DND-41 (cell line): Measurements from ENCODE around the gene VEGFA.

Experiments
- ATAC-seq: fragments of 200-7000 bp; cut with Tn5 transposase; 3 replicates; pipeline ENCODE4 v1.9.1; 2021; ENCODE audit warnings: low read depth; ENCODE audit not compliant: insufficient read depth
- DNase-seq: peaks from one replicate; pipeline ENCODE4 v3.0.0-alpha.2; 2020
- H2AFZ ChIP-seq: 2 replicates; pipeline ENCODE4 v1.6.0; 2012; ENCODE audit warnings: low read depth, low read length
- H3K27ac ChIP-seq: 2 replicates; pipeline ENCODE4 v1.5.1; 2012; ENCODE audit warnings: low read length, inconsistent platforms
- H3K27me3 ChIP-seq: fragments of 200-600 bp; sonication (generic); 2 replicates; pipeline ENCODE4 v1.6.0; 2012; ENCODE audit warnings: low read length, mild to moderate bottlenecking, inconsistent platforms; ENCODE audit not compliant: insufficient read depth, poor library complexity
- H3K36me3 ChIP-seq: 2 replicates; pipeline ENCODE4 v1.5.1; 2012; ENCODE audit warnings: low read length, inconsistent platforms; ENCODE audit not compliant: insufficient read depth
- H3K4me1 ChIP-seq: 2 replicates; pipeline ENCODE4 v1.5.1; 2012; ENCODE audit warnings: mild to moderate bottlenecking, low read length; ENCODE audit not compliant: insufficient read depth
- H3K4me2 ChIP-seq: 2 replicates; pipeline ENCODE4 v1.6.0; 2012; ENCODE audit warnings: mild to moderate bottlenecking, moderate library complexity, low read length, inconsistent platforms; ENCODE audit not compliant: insufficient read depth
- H3K4me3 ChIP-seq, 2 experiments: fragments of 200-600 bp in 1 of 2; shearing (Covaris generic) in 1 of 2; 2 replicates each; pipeline ENCODE4 v1.5.1; 2012 to 2016; ENCODE audit warnings: inconsistent platforms in 2 of 2, low read length in 2 of 2, mild to moderate bottlenecking in 2 of 2, low read depth in 1 of 2, moderate library complexity in 1 of 2
- H3K79me2 ChIP-seq: 2 replicates; pipeline ENCODE4 v1.6.0; 2012; ENCODE audit warnings: low read length, inconsistent platforms; ENCODE audit not compliant: insufficient read depth
- H3K9ac ChIP-seq: 2 replicates; pipeline ENCODE4 v1.6.0; 2012; ENCODE audit warnings: low read depth, mild to moderate bottlenecking, inconsistent platforms, low read length, moderate library complexity
- H3K9me3 ChIP-seq: 2 replicates; pipeline ENCODE4 v1.5.1; 2012; ENCODE audit warnings: low read length, moderate library complexity, mild to moderate bottlenecking, inconsistent platforms; ENCODE audit not compliant: insufficient read depth, severe bottlenecking
- H4K20me1 ChIP-seq: 2 replicates; pipeline ENCODE4 v1.6.0; 2012; ENCODE audit warnings: low read length; ENCODE audit not compliant: insufficient read depth
- CTCF ChIP-seq: IDR thresholded peaks from 2 replicates; pipeline ENCODE4 v1.5.1; 2012; ENCODE audit warnings: borderline replicate concordance, low read length, moderate library complexity, mild to moderate bottlenecking; ENCODE audit not compliant: poor library complexity, severe bottlenecking; ENCODE audit errors: extremely low read depth
- EZH2 ChIP-seq: IDR thresholded peaks from 3 replicates; pipeline ENCODE4 v1.6.1; 2012; ENCODE audit warnings: borderline replicate concordance, low read depth, mild to moderate bottlenecking, moderate library complexity, low read length, inconsistent platforms; ENCODE audit not compliant: severe bottlenecking

The VEGFA gene

GRCh38 chr6:43750622-43751021, 19.4 kb upstream of the VEGFA start:
- no peak overlapping the region for H3K4me3 ChIP-seq
- H3K9ac ChIP-seq, result no peak overlapping the region
- TF ChIP-seq CTCF (no peak), EZH2 (no peak)
- no peak overlapping the region for H3K4me2 ChIP-seq
- H3K27me3 ChIP-seq, result peaks cover 24% of the 10 kb centered on the region
- H3K4me1 ChIP-seq, result no peaks in the 10 kb centered on the region
- H3K27ac ChIP-seq, result no peak overlapping the region
- no peaks in the 10 kb centered on the region for H3K79me2 ChIP-seq
- no peak for DNase-seq
- H3K36me3 ChIP-seq, result no peaks in the 10 kb centered on the region
- no peaks in the 10 kb centered on the region for H3K9me3 ChIP-seq
- H2AFZ ChIP-seq, result no peak overlapping the region
- no peak for ATAC-seq
- H4K20me1 ChIP-seq, result no peaks in the 10 kb centered on the region

GRCh38 chr6:43753570-43754183, 16.3 kb upstream of the VEGFA start:
- Histone ChIP-seq H3K27me3 (peaks cover 14% of the 10 kb centered on the region), H3K9me3 (no peaks in the 10 kb centered on the region), H3K36me3 (no peaks in the 10 kb centered on the region), H3K4me3 (no peak overlapping the region), H3K4me2 (no peak overlapping the region), H3K9ac (no peak overlapping the region), H3K79me2 (no peaks in the 10 kb centered on the region), H2AFZ (no peak overlapping the region), H4K20me1 (0 out of 2 replicates have a peak, but pooled peaks cover 2% of the 10 kb centered on the region), H3K27ac (no peak overlapping the region), H3K4me1 (no peaks in the 10 kb centered on the region)
- ATAC-seq (no peak), DNase-seq (no peak)
- TF ChIP-seq CTCF (no peak), EZH2 (no peak)

GRCh38 chr6:43757966-43758616, 11.9 kb upstream of the VEGFA start:
- no peak overlapping the region for H3K4me3 ChIP-seq
- H3K79me2 ChIP-seq, result no peaks in the 10 kb centered on the region
- no peak overlapping the region for H3K9ac ChIP-seq
- no peak overlapping the region for H3K27ac ChIP-seq
- no peak overlapping the region for H3K4me2 ChIP-seq
- no peaks in the 10 kb centered on the region for H3K4me1 ChIP-seq
- ATAC-seq (no peak), DNase-seq (no peak)
- no peaks in the 10 kb centered on the region for H3K9me3 ChIP-seq
- no peak for TF ChIP-seq CTCF
- no peak for TF ChIP-seq EZH2
- H3K36me3 ChIP-seq, result no peaks in the 10 kb centered on the region
- peaks cover 2% of the 10 kb centered on the region for H4K20me1 ChIP-seq
- H3K27me3 ChIP-seq, result peaks cover 46% of the 10 kb centered on the region
- no peak overlapping the region for H2AFZ ChIP-seq
